Keratinocyte (primary cell): ENCODE measurements around the gene RASL12. TPM values are rescaled to one million over a fixed set of nuclear protein-coding genes. Genes with fewer than 3 reads are reported as not detected.

ENCODE experiments used
- DNase-seq: peaks from one replicate; pipeline ENCODE4 v3.0.0-alpha.2; 2011; ENCODE audit warnings: low read depth, missing footprints, low spot score
- FAIRE-seq: peaks from 2 replicates; lab custom pipeline; 2011; peaks lifted over from hg19 to GRCh38; lab: Jason Lieb, UNC
- H2AFZ ChIP-seq: 2 replicates; pipeline ENCODE4 v1.6.0; 2012; ENCODE audit warnings: low read length, control low read depth, inconsistent platforms; ENCODE audit not compliant: control insufficient read depth
- H3K27ac ChIP-seq: 2 replicates; pipeline ENCODE4 v1.5.1; 2011; ENCODE audit warnings: low read length; ENCODE audit not compliant: control insufficient read depth, insufficient read depth
- H3K27me3 ChIP-seq: 3 replicates; pipeline ENCODE4 v1.6.0; 2011; ENCODE audit warnings: low read length; ENCODE audit not compliant: control insufficient read depth, insufficient read depth; ENCODE audit errors: extremely low read depth
- H3K36me3 ChIP-seq, 2 experiments: 2 replicates in 1 of 2; 3 replicates in 1 of 2; pipeline ENCODE4 v1.5.1; 2011; ENCODE audit warnings: low read length in 2 of 2, mild to moderate bottlenecking in 1 of 2; ENCODE audit not compliant: control insufficient read depth in 2 of 2, insufficient read depth in 2 of 2; ENCODE audit errors: extremely low read depth in 1 of 2
- H3K4me1 ChIP-seq: 3 replicates; pipeline ENCODE4 v1.5.1; 2011; ENCODE audit warnings: low read length; ENCODE audit not compliant: control insufficient read depth, insufficient read depth; ENCODE audit errors: extremely low read depth
- H3K4me2 ChIP-seq: 3 replicates; pipeline ENCODE4 v1.6.0; 2011; ENCODE audit warnings: low read depth, low read length; ENCODE audit not compliant: control insufficient read depth, insufficient read depth; ENCODE audit errors: extremely low read depth
- H3K4me3 ChIP-seq, 3 experiments: fragments of 200-600 bp in 1 of 3; sonication (generic) in 1 of 3; 2 replicates in 2 of 3; 3 replicates in 1 of 3; pipeline ENCODE4 v1.5.1; 2011 to 2016; ENCODE audit warnings: low read length in 3 of 3, mild to moderate bottlenecking in 3 of 3, control low read depth in 2 of 3, inconsistent platforms in 1 of 3, low read depth in 1 of 3, mixed read lengths in 1 of 3, mixed run types in 1 of 3, moderate library complexity in 1 of 3; ENCODE audit not compliant: control insufficient read depth in 2 of 3, insufficient read depth in 2 of 3; ENCODE audit errors: extremely low read depth in 1 of 3
- H3K79me2 ChIP-seq: 2 replicates; pipeline ENCODE4 v1.6.0; 2012; ENCODE audit warnings: low read length; ENCODE audit not compliant: control insufficient read depth, insufficient read depth
- H3K9ac ChIP-seq: 3 replicates; pipeline ENCODE4 v1.6.0; 2011; ENCODE audit warnings: low read length; ENCODE audit not compliant: control insufficient read depth, insufficient read depth; ENCODE audit errors: extremely low read depth
- H3K9me1 ChIP-seq: 3 replicates; pipeline ENCODE4 v1.6.0; 2011; ENCODE audit warnings: low read length; ENCODE audit not compliant: control insufficient read depth, insufficient read depth; ENCODE audit errors: extremely low read depth
- H3K9me3 ChIP-seq: 2 replicates; pipeline ENCODE4 v1.5.1; 2012; ENCODE audit warnings: low read depth, low read length; ENCODE audit not compliant: control insufficient read depth
- H4K20me1 ChIP-seq: 3 replicates; pipeline ENCODE4 v1.6.0; 2011; ENCODE audit warnings: low read length; ENCODE audit not compliant: control insufficient read depth, insufficient read depth; ENCODE audit errors: extremely low read depth
- EZH2 ChIP-seq: IDR thresholded peaks from one replicate; pipeline ENCODE4 v1.6.1; 2012; ENCODE audit warnings: inconsistent platforms, mild to moderate bottlenecking, low read length, moderate library complexity
- dilution Hi-C: fragments of 300-500 bp; cut with MboI; formaldehyde crosslinking; loops from one replicate; pipeline ENCODE4 v1.7.0; 2020; ENCODE audit warnings: low sequenced_read_pairs; ENCODE audit not compliant: extremely low pct_ligation_motif_present
- polyA minus RNA-seq, 3 experiments: library from RNA; depleted of rRNA, polyadenylated mRNA; stranded (reverse); fragments of >200 nt; gene quantifications; 1 replicate in 1 of 3; 2 replicates in 1 of 3; 3 replicates in 1 of 3; pipeline ENCODE4 v1.2.3, GENCODE V29; 2011
- polyA plus RNA-seq, 5 experiments: library from polyadenylated mRNA; depleted of rRNA in 3 of 5; stranded (reverse) in 3 of 5; stranded (forward) in 1 of 5; unstranded in 1 of 5; fragments of >200 nt; gene quantifications; 1 replicate in 1 of 5; 2 replicates in 3 of 5; 3 replicates in 1 of 5; pipeline versions ENCODE4 v1.2.1 to v1.2.3, GENCODE V29; 2011 to 2012; ENCODE audit warnings: missing spikeins in 2 of 5, low read depth in 1 of 5, low replicate concordance in 1 of 5
- TF ChIP-seq, protein P1 (sequence below), 3 experiments: IDR thresholded peaks in 1 of 3; conservative IDR thresholded peaks in 1 of 3; optimal IDR thresholded peaks in 1 of 3; 2 replicates in 2 of 3; 3 replicates in 1 of 3; pipeline versions ENCODE3 to v1.5.1; 2011; ENCODE audit warnings: low read length in 3 of 3, mild to moderate bottlenecking in 3 of 3, moderate library complexity in 2 of 3, control low read depth in 1 of 3, inconsistent platforms in 1 of 3; ENCODE audit not compliant: insufficient read depth in 2 of 3; ENCODE audit errors: extremely low read depth in 1 of 3

Gene RASL12, protein sequence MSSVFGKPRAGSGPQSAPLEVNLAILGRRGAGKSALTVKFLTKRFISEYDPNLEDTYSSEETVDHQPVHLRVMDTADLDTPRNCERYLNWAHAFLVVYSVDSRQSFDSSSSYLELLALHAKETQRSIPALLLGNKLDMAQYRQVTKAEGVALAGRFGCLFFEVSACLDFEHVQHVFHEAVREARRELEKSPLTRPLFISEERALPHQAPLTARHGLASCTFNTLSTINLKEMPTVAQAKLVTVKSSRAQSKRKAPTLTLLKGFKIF
- polyA plus RNA-seq, result not detected in 3 replicates
- polyA plus RNA-seq (2011; ENCODE audit: low read depth), result not detected
- not detected in 2 replicates for polyA plus RNA-seq (2011; cell fraction: cytosol; rRNA removed)
- polyA plus RNA-seq (2011; cell fraction: nucleus; rRNA removed), result not detected in 2 replicates
- polyA plus RNA-seq (2012; ENCODE audit: low replicate concordance), result not detected in 2 replicates
- 0.10 TPM in 1 of 3 replicates, not detected in the others for polyA minus RNA-seq
- polyA minus RNA-seq (2011; cell fraction: cytosol; rRNA and poly(A)+ RNA removed), result not detected
- not detected in 2 replicates for polyA minus RNA-seq (2011; cell fraction: nucleus; rRNA and poly(A)+ RNA removed)

DNA sequence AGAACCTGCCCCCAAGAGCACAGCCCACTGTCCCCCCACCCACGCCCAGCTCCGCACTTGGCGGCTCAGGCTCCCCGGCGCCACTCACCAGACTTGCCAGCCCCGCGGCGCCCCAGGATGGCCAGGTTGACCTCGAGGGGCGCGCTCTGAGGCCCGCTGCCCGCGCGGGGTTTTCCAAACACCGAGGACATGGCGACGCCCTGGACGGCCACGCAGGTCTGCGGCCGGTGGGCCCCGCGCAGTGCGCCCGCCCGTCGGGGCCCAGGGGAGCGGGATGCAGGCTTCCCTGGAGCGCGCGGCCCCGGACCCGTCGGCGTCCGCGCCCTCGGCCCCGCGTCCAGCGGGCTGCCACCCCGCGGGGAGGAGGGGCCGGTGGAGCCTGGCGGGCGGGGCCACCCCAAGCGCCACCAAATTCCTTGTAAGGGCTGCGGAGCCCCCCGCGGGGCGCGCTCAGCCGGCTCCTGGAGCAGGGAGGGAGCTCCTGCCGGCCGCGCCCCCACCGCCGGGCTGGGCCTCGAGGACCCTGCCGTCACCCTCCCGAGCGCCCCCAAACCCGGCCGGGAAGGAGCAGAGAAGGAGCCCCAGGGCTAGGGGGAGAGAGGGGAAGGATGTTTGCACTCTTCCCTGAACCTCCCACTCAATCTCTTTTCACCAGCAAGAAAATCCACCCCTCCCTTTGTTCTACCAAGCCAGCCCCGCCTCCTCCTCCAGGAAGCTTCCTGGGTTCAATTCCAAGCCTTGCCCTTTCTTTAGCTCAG is at the start of gene RASL12:
Gene RASL12, minus strand, starts transcription at position 347 of the 758 bp plus-strand sequence. Its CDS starts 156 bp downstream, at position 191.
- H3K27ac ChIP-seq, result no peak within 1 kb of the TSS
- no peak within 1 kb of the TSS for H3K9ac ChIP-seq

DNA sequence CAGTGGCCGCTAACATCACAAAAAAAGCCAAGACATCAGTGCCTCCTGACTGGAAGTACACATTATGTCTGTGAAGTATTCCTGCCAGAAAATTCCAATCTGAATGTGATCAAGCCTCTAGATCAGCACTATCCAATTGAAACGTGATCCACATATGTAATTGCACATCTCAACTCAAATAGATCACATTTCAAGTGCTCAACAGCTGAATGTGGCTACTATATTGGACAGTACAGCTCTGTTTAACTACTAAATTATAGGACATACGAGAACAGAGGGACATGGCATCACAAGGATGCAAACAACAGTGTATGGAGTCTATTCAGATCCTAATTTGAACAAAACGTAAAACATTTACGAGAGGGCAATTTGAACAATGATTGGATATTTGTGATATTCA is 47.8 kb upstream of the RASL12 start:
- dilution Hi-C loops, result no loop called here
- Histone ChIP-seq H3K9me3 (no peaks in the 10 kb centered on the region), H3K79me2 (no peaks in the 10 kb centered on the region), H3K4me2 (no peak overlapping the region), H4K20me1 (no peaks in the 10 kb centered on the region), H3K27ac (no peak overlapping the region), H3K27me3 (no peaks in the 10 kb centered on the region), H3K9me1 (no peaks in the 10 kb centered on the region), H2AFZ (no peak overlapping the region), H3K4me1 (no peaks in the 10 kb centered on the region), H3K9ac (no peak overlapping the region), H3K4me3 (no peak overlapping the region), H3K36me3 (peaks cover 18 to 27% of the 10 kb centered on the region in 2 experiments)
- FAIRE-seq (no peak), DNase-seq (no peak)
- no peak for TF ChIP-seq EZH2
- TF ChIP-seq, protein P1, sequence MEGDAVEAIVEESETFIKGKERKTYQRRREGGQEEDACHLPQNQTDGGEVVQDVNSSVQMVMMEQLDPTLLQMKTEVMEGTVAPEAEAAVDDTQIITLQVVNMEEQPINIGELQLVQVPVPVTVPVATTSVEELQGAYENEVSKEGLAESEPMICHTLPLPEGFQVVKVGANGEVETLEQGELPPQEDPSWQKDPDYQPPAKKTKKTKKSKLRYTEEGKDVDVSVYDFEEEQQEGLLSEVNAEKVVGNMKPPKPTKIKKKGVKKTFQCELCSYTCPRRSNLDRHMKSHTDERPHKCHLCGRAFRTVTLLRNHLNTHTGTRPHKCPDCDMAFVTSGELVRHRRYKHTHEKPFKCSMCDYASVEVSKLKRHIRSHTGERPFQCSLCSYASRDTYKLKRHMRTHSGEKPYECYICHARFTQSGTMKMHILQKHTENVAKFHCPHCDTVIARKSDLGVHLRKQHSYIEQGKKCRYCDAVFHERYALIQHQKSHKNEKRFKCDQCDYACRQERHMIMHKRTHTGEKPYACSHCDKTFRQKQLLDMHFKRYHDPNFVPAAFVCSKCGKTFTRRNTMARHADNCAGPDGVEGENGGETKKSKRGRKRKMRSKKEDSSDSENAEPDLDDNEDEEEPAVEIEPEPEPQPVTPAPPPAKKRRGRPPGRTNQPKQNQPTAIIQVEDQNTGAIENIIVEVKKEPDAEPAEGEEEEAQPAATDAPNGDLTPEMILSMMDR (optimal IDR thresholded peaks at IDR 0.05 in 1 of 3, IDR thresholded peaks at IDR 0.05 in 1 of 3, conservative IDR thresholded peaks at IDR 0.05 in 1 of 3; ENCODE audit: extremely low read depth in 1 of 3, insufficient read depth in 2 of 3, low read length in 3 of 3), result no peak

More for the DNA sequence above, at the start of gene RASL12:
- Histone ChIP-seq H4K20me1 (no peaks in the 10 kb centered on the region), H3K9me3 (no peaks in the 10 kb centered on the region), H3K79me2 (no peaks in the 10 kb centered on the region), H3K27me3 (peaks cover 35% of the 10 kb centered on the region), H3K36me3 (no peaks in the 10 kb centered on the region), H3K4me2 (no peak within 1 kb of the TSS), H2AFZ (no peak within 1 kb of the TSS), H3K4me1 (no peaks in the 10 kb centered on the region), H3K9me1 (no peaks in the 10 kb centered on the region), H3K4me3 (no peak within 1 kb of the TSS)
- DNase-seq (no peak), FAIRE-seq (no peak)
- TF ChIP-seq, protein P1 (optimal IDR thresholded peaks at IDR 0.05 in 1 of 3, IDR thresholded peaks at IDR 0.05 in 1 of 3, conservative IDR thresholded peaks at IDR 0.05 in 1 of 3; ENCODE audit: extremely low read depth in 1 of 3, insufficient read depth in 2 of 3, low read length in 3 of 3), result no peak
- peak; percentile 32 for TF ChIP-seq EZH2
- dilution Hi-C loops, result no loop called here
